H9 (cell line): ENCODE results near the gene GALNT2. TPM values are rescaled to one million over a fixed set of nuclear protein-coding genes. Genes with fewer than 3 reads are reported as not detected.

Source experiments
- DNase-seq: peaks from one replicate; pipeline ENCODE4 v3.0.0-alpha.2; 2017
- H2AFZ ChIP-seq: one replicate; pipeline ENCODE4 v1.6.1; 2013; ENCODE audit warnings: mild to moderate bottlenecking, low read length, control low read depth, moderate library complexity
- H2AK5ac ChIP-seq: 2 replicates; pipeline ENCODE4 v1.6.1; 2013; ENCODE audit warnings: low read length, control low read depth, mixed read lengths; ENCODE audit not compliant: insufficient read length
- H2BK120ac ChIP-seq: one replicate; pipeline ENCODE4 v1.6.1; 2013; ENCODE audit warnings: low read depth, mild to moderate bottlenecking, low read length, control low read depth, inconsistent platforms; ENCODE audit not compliant: poor library complexity, severe bottlenecking
- H2BK12ac ChIP-seq: 2 replicates; pipeline ENCODE4 v1.6.1; 2013; ENCODE audit warnings: low read length, control low read depth, mixed read lengths, low read depth; ENCODE audit not compliant: insufficient read length
- H2BK15ac ChIP-seq: 2 replicates; pipeline ENCODE4 v1.6.1; 2013; ENCODE audit warnings: low read depth, low read length, control low read depth
- H2BK20ac ChIP-seq: one replicate; pipeline ENCODE4 v1.6.1; 2013; ENCODE audit warnings: low read depth, mild to moderate bottlenecking, low read length, control low read depth, inconsistent platforms; ENCODE audit not compliant: poor library complexity, severe bottlenecking
- H2BK5ac ChIP-seq: 2 replicates; pipeline ENCODE4 v1.6.1; 2013; ENCODE audit warnings: low read length, control low read depth, mixed read lengths; ENCODE audit not compliant: insufficient read length
- H3K14ac ChIP-seq: 2 replicates; pipeline ENCODE4 v1.6.1; 2013; ENCODE audit warnings: low read length, control low read depth; ENCODE audit not compliant: insufficient read depth
- H3K18ac ChIP-seq: 2 replicates; pipeline ENCODE4 v1.6.1; 2013; ENCODE audit warnings: low read depth, mild to moderate bottlenecking, mixed read lengths, low read length, control low read depth; ENCODE audit not compliant: insufficient read length
- H3K23ac ChIP-seq: 2 replicates; pipeline ENCODE4 v1.6.1; 2013; ENCODE audit warnings: low read length, control low read depth, mixed read lengths, low read depth; ENCODE audit not compliant: insufficient read length
- H3K23me2 ChIP-seq: 2 replicates; pipeline ENCODE4 v1.6.1; 2013; ENCODE audit warnings: low read depth, mild to moderate bottlenecking, mixed read lengths, low read length, control low read depth; ENCODE audit not compliant: insufficient read length, poor library complexity, severe bottlenecking
- H3K27ac ChIP-seq: 2 replicates; pipeline ENCODE4 v1.5.1; 2013; ENCODE audit warnings: low read length, control low read depth, mixed read lengths, low read depth; ENCODE audit not compliant: insufficient read length
- H3K27me3 ChIP-seq: 2 replicates; pipeline ENCODE4 v1.6.1; 2013; ENCODE audit warnings: low read length, control low read depth, inconsistent platforms; ENCODE audit not compliant: insufficient read depth
- H3K4ac ChIP-seq: 2 replicates; pipeline ENCODE4 v1.6.1; 2013; ENCODE audit warnings: low read depth, mild to moderate bottlenecking, control low read depth, inconsistent platforms, low read length, moderate library complexity
- H3K4me1 ChIP-seq: 2 replicates; pipeline ENCODE4 v1.6.1; 2013; ENCODE audit warnings: low read length, control low read depth, inconsistent platforms; ENCODE audit not compliant: insufficient read depth
- H3K4me2 ChIP-seq: 2 replicates; pipeline ENCODE4 v1.6.1; 2013; ENCODE audit warnings: low read length, control low read depth, mixed read lengths; ENCODE audit not compliant: insufficient read length, insufficient read depth
- H3K56ac ChIP-seq: 2 replicates; pipeline ENCODE4 v1.6.1; 2013; ENCODE audit warnings: low read depth, mild to moderate bottlenecking, mixed read lengths, low read length, control low read depth; ENCODE audit not compliant: insufficient read length
- H3K79me1 ChIP-seq: 2 replicates; pipeline ENCODE4 v1.6.1; 2013; ENCODE audit warnings: low read depth, mild to moderate bottlenecking, moderate library complexity, low read length, control low read depth, inconsistent platforms; ENCODE audit not compliant: insufficient read depth, poor library complexity, severe bottlenecking
- H3K79me2 ChIP-seq: 2 replicates; pipeline ENCODE4 v1.6.1; 2013; ENCODE audit warnings: low read length, control low read depth, inconsistent platforms; ENCODE audit not compliant: insufficient read depth
- H3K9ac ChIP-seq: 2 replicates; pipeline ENCODE4 v1.6.1; 2013; ENCODE audit warnings: low read length, control low read depth, mixed read lengths; ENCODE audit not compliant: insufficient read length; ENCODE audit errors: extremely low read depth
- H3K9me3 ChIP-seq: one replicate; pipeline ENCODE4 v1.6.1; 2013; ENCODE audit warnings: low read depth, low read length, inconsistent platforms; ENCODE audit not compliant: control insufficient read depth
- H3T11ph ChIP-seq: one replicate; pipeline ENCODE4 v1.6.1; 2013; ENCODE audit warnings: mild to moderate bottlenecking, low read length, control low read depth, inconsistent platforms
- H4K20me1 ChIP-seq: one replicate; pipeline ENCODE4 v1.6.1; 2013; ENCODE audit not compliant: control insufficient read depth, insufficient read length, insufficient read depth
- H4K5ac ChIP-seq: 2 replicates; pipeline ENCODE4 v1.6.1; 2013; ENCODE audit warnings: low read depth, mild to moderate bottlenecking, mixed read lengths, low read length, control low read depth; ENCODE audit not compliant: insufficient read length
- H4K8ac ChIP-seq: replicated peaks from 2 replicates; pipeline ENCODE4 v1.6.1; 2013; ENCODE audit warnings: low read length, control low read depth, mixed read lengths, low read depth; ENCODE audit not compliant: insufficient read length
- H4K91ac ChIP-seq: 2 replicates; pipeline ENCODE4 v1.6.1; 2013; ENCODE audit warnings: low read depth, mild to moderate bottlenecking, moderate library complexity, mixed read lengths, low read length, control low read depth; ENCODE audit not compliant: insufficient read length
- H3K27ac Mint-ChIP-seq, 3 experiments: 2 replicates in 2 of 3; 3 replicates in 1 of 3; pipeline ENCODE4 v1.8.0; 2020 to 2021; ENCODE audit warnings: mixed read lengths in 3 of 3, mild to moderate bottlenecking in 1 of 3, moderate library complexity in 1 of 3
- H3K27me3 Mint-ChIP-seq: 2 replicates; pipeline ENCODE4 v1.8.0; 2021; ENCODE audit warnings: low read depth, mild to moderate bottlenecking, moderate library complexity, mixed read lengths
- H3K36me3 Mint-ChIP-seq, 3 experiments: 2 replicates in 2 of 3; 3 replicates in 1 of 3; pipeline ENCODE4 v1.8.0; 2020 to 2021; ENCODE audit warnings: low read depth in 3 of 3, mixed read lengths in 3 of 3; ENCODE audit not compliant: insufficient read depth in 1 of 3
- H3K4me1 Mint-ChIP-seq, 2 experiments: 2 replicates each; pipeline ENCODE4 v1.8.0; 2020; ENCODE audit warnings: mixed read lengths in 2 of 2
- H3K4me3 Mint-ChIP-seq, 2 experiments: 2 replicates in 1 of 2; 3 replicates in 1 of 2; pipeline ENCODE4 v1.8.0; 2020 to 2021; ENCODE audit warnings: mild to moderate bottlenecking in 2 of 2, mixed read lengths in 2 of 2, moderate library complexity in 1 of 2
- H3K9me3 Mint-ChIP-seq, 2 experiments: 2 replicates in 1 of 2; 3 replicates in 1 of 2; pipeline ENCODE4 v1.8.0; 2020; ENCODE audit warnings: mild to moderate bottlenecking in 2 of 2, mixed read lengths in 2 of 2, moderate library complexity in 1 of 2
- CTCF ChIP-seq: fragments of 200-600 bp; sonication (generic); conservative IDR thresholded peaks from 3 replicates; pipeline ENCODE4 v1.8.0; 2021; ENCODE audit warnings: antibody characterized with exemption, mild to moderate bottlenecking
- WGBS: extraction: QIAGEN DNeasy Blood & Tissue Kit; methylation state at CpG from one replicate; pipeline ENCODE4 v1.1.7; 2013; ENCODE audit warnings: missing lambda C conversion rate, low lambda C conversion rate, mixed read lengths; ENCODE audit not compliant: insufficient read length; ENCODE audit errors: extremely low coverage; 5-methylcytosine and 5-hydroxymethylcytosine counted together
- total RNA-seq: library from RNA; stranded (reverse); gene quantifications from 2 replicates; pipeline ENCODE4 v1.2.1, GENCODE V29; 2021

GALNT2 gene
- total RNA-seq, 1 experiment from 2014 or later: 57.6 TPM

- Mint-ChIP-seq H3K27me3 (peaks cover 1% of the 10 kb centered on the region; the same call in 1 of the 2 replicates), H3K4me1 (peaks cover 57 to 69% of the 10 kb centered on the region in 2 experiments), H3K9me3 (no peaks in the 10 kb centered on the region), H3K4me3 (no peak overlapping the region), H3K27ac (peak overlapping the region in 2 of 3 experiments; percentile 40 to 80; a peak in 3 of 7 replicates), H3K36me3 (no peaks in the 10 kb centered on the region; a peak in 2 of 7 replicates)
- no peak overlapping the region for H4K91ac ChIP-seq
- no peak overlapping the region for H2BK12ac ChIP-seq
- no peak for TF ChIP-seq CTCF
- no peak overlapping the region for H4K5ac ChIP-seq
- H3K79me2 ChIP-seq: peaks cover 12% of the 10 kb centered on the region; the same call in 1 of the 2 replicates
- no peak overlapping the region for H2AK5ac ChIP-seq
- H3K18ac ChIP-seq: no peak overlapping the region
- peaks cover 3% of the 10 kb centered on the region for H4K20me1 ChIP-seq
- H3K14ac ChIP-seq: no peak overlapping the region; the same call in 1 of the 2 replicates
- H2BK15ac ChIP-seq: no peak overlapping the region
- H3K23me2 ChIP-seq: no peaks in the 10 kb centered on the region
- no peak overlapping the region for H3K4me2 ChIP-seq
- no peak overlapping the region for H3T11ph ChIP-seq
- H3K4me1 ChIP-seq: peaks cover 2% of the 10 kb centered on the region; the same call in 1 of the 2 replicates
- no peak for DNase-seq
- no peak overlapping the region for H2BK5ac ChIP-seq
- no peak overlapping the region for H3K56ac ChIP-seq
- no CpG with 5 or more reads among the region's 15 CpGs for WGBS
- no peak overlapping the region for H3K27ac ChIP-seq
- no peaks in the 10 kb centered on the region for H3K27me3 ChIP-seq
- H4K8ac ChIP-seq: no peak overlapping the region
- no peak overlapping the region for H2BK20ac ChIP-seq
- H3K79me1 ChIP-seq: peaks cover 2% of the 10 kb centered on the region
- H3K9ac ChIP-seq: no peak overlapping the region
- H2AFZ ChIP-seq: no peak overlapping the region
- H2BK120ac ChIP-seq: no peak overlapping the region
- H3K4ac ChIP-seq: no peak overlapping the region
- H3K23ac ChIP-seq: no peak overlapping the region
- no peaks in the 10 kb centered on the region for H3K9me3 ChIP-seq
These were observed 75.0 kb downstream of the GALNT2 start for GRCh38 chr1:230141797-230142607.
